Esophagus muscularis mucosa (tissue), 4 donors: ENCODE measurements around the gene FAM3C. TPM values are rescaled to one million over a fixed set of nuclear protein-coding genes. Genes with fewer than 3 reads are reported as not detected.

Experiments used
- DNase-seq: peaks from one replicate; pipeline ENCODE4 v3.0.0-alpha.2; 2017; ENCODE audit errors: extremely low spot score
- H3K27ac ChIP-seq, 4 donors: fragments of 200-600 bp; sonication (generic); replicated peaks in 1 of 4; 1 replicate in 3 of 4; 2 replicates in 1 of 4; pipeline ENCODE4 v1.5.1; 2016 to 2019; ENCODE audit warnings: mild to moderate bottlenecking in 1 of 4
- H3K27me3 ChIP-seq, 4 donors: fragments of 200-600 bp; sonication (generic); one replicate each; pipeline versions ENCODE4 v1.5.1 to v1.6.0; 2016 to 2019
- H3K36me3 ChIP-seq, 4 donors: fragments of 200-600 bp; sonication (generic); one replicate each; pipeline ENCODE4 v1.5.1; 2016 to 2019
- H3K4me1 ChIP-seq, 4 donors: fragments of 200-600 bp; sonication (generic); one replicate each; pipeline ENCODE4 v1.5.1; 2016 to 2019
- H3K4me3 ChIP-seq, 4 donors: fragments of 200-600 bp; sonication (generic); 1 replicate in 2 of 4; 2 replicates in 2 of 4; pipeline ENCODE4 v1.5.1; 2016 to 2019; ENCODE audit warnings: mild to moderate bottlenecking in 4 of 4, moderate library complexity in 1 of 4
- H3K9me3 ChIP-seq, 4 donors: fragments of 200-600 bp; sonication (generic); 1 replicate in 3 of 4; 2 replicates in 1 of 4; pipeline ENCODE4 v1.5.1; 2016 to 2019
- CTCF ChIP-seq, 3 experiments: fragments of 200-600 bp in 2 of 3; fragments of 450-650 bp in 1 of 3; sonication (generic) in 2 of 3; IDR thresholded peaks; one replicate each; pipeline ENCODE4 v1.5.1; 2017 to 2019; ENCODE audit warnings: antibody characterized with exemption in 3 of 3, mild to moderate bottlenecking in 2 of 3, moderate library complexity in 1 of 3
- EP300 ChIP-seq: sonication (generic); formaldehyde crosslinking; IDR thresholded peaks from one replicate; pipeline ENCODE4 v1.6.1; 2017; ENCODE audit warnings: antibody characterized with exemption
- POLR2A ChIP-seq: fragments of 450-650 bp; IDR thresholded peaks from one replicate; pipeline ENCODE4 v1.6.1; 2017; ENCODE audit warnings: antibody characterized with exemption, moderate library complexity, mild to moderate bottlenecking, low read depth
- POLR2AphosphoS5 ChIP-seq, 2 donors: sonication (generic); formaldehyde crosslinking; IDR thresholded peaks; one replicate each; pipeline ENCODE4 v1.6.1; 2017; ENCODE audit warnings: antibody characterized with exemption in 2 of 2
- WGBS: methylation state at CpG from one replicate; pipeline ENCODE4 v1.1.5; 2018; 5-methylcytosine and 5-hydroxymethylcytosine counted together
- intact Hi-C: fragments of 100-400 bp; cut with DNase I; formaldehyde crosslinking; loops from one replicate; pipeline ENCODE4 v1.15.1; 2023
- total RNA-seq, 4 donors: library from RNA; depleted of rRNA; stranded (reverse); fragments of >200 nt; gene quantifications; one replicate each; pipeline versions ENCODE4 v1.1.0 to v1.2.1, GENCODE V29; 2016

FAM3C gene
- total RNA-seq, 4 donors from 2014 or later: 26.6 to 41.9 (median 30.7) TPM

DNA sequence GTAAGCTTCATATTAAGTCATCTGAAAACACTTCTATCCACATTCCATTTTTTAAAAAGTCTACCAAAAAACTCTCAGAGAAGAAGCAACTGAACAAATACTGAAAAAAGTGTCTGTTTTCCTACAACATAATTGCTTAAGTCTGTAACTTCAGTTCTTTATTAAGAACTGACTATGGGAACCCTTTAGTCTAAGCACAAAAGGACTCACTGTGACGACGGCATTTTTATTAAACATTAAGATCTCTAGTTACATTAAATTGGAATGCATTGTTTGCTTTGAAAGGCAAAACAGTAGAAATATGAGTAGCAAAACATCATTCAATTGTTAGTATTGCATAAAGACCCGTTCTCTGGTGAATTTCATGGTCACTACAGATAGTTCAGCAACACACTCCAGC lies 5.8 kb upstream of the FAM3C start:
- Histone ChIP-seq H3K9me3 (no peaks in the 10 kb centered on the region), H3K27me3 (no peaks in the 10 kb centered on the region), H3K27ac (no peak overlapping the region), H3K4me1 (peaks cover 0 to 2% (median 0%) of the 10 kb centered on the region in 4 donors), H3K4me3 (no peak overlapping the region), H3K36me3 (no peaks in the 10 kb centered on the region)
- intact Hi-C loops: no loop called here
- no peak for DNase-seq
- TF ChIP-seq POLR2A (no peak), EP300 (no peak), POLR2AphosphoS5 (IDR thresholded peaks at IDR 0.05) (no peak), CTCF (IDR thresholded peaks at IDR 0.05) (no peak)
- 80% methylated on average over 3 of the region's 3 CpGs for WGBS

GRCh38 chr7:121398246-121398645 lies 2.1 kb upstream of the FAM3C start:
- TF ChIP-seq CTCF (IDR thresholded peaks at IDR 0.05) (no peak), POLR2AphosphoS5 (IDR thresholded peaks at IDR 0.05) (no peak), POLR2A (no peak), EP300 (no peak)
- Histone ChIP-seq H3K27me3 (no peaks in the 10 kb centered on the region), H3K27ac (no peak overlapping the region), H3K4me1 (peaks cover 5 to 24% (median 9%) of the 10 kb centered on the region in 4 donors), H3K4me3 (no peak overlapping the region), H3K36me3 (no peaks in the 10 kb centered on the region), H3K9me3 (no peaks in the 10 kb centered on the region)
- intact Hi-C loops: no loop called here
- no peak for DNase-seq
- WGBS: 88% methylated on average over 5 of the region's 5 CpGs

- no peak for DNase-seq
- Histone ChIP-seq H3K4me1 (peaks cover 5 to 24% (median 9%) of the 10 kb centered on the region in 4 donors), H3K9me3 (no peaks in the 10 kb centered on the region), H3K27ac (no peak overlapping the region), H3K36me3 (no peaks in the 10 kb centered on the region), H3K4me3 (no peak overlapping the region), H3K27me3 (no peaks in the 10 kb centered on the region)
- 90% methylated on average over 2 of the region's 2 CpGs for WGBS
- TF ChIP-seq POLR2A: no peak
- no peak for TF ChIP-seq EP300
- no peak for TF ChIP-seq POLR2AphosphoS5 (IDR thresholded peaks at IDR 0.05)
- no peak for TF ChIP-seq CTCF (IDR thresholded peaks at IDR 0.05)
- intact Hi-C loops: no loop called here
These were observed 1.7 kb upstream of the FAM3C start for GRCh38 chr7:121397822-121398221.

GRCh38 chr7:121397361-121397760 lies 1.3 kb upstream of the FAM3C start:
- Histone ChIP-seq H3K9me3 (no peaks in the 10 kb centered on the region), H3K4me3 (no peak overlapping the region), H3K27ac (no peak overlapping the region), H3K36me3 (no peaks in the 10 kb centered on the region), H3K27me3 (no peaks in the 10 kb centered on the region), H3K4me1 (peaks cover 5 to 24% (median 9%) of the 10 kb centered on the region in 4 donors)
- no peak for DNase-seq
- 93% methylated on average over 3 of the region's 3 CpGs for WGBS
- TF ChIP-seq POLR2AphosphoS5 (IDR thresholded peaks at IDR 0.05): no peak
- TF ChIP-seq CTCF (IDR thresholded peaks at IDR 0.05): no peak
- TF ChIP-seq EP300: no peak
- no peak for TF ChIP-seq POLR2A
- intact Hi-C loops: no loop called here

- H3K4me3 ChIP-seq: peak overlapping the region; percentile 79 to 99 (median 96)
- H3K9me3 ChIP-seq: no peaks in the 10 kb centered on the region
- no peaks in the 10 kb centered on the region for H3K36me3 ChIP-seq
- DNase-seq: no peak
- intact Hi-C loops: loop anchor here (1.0 kb wide), 1 partner anchor 10 kb away; no protein-coding TSS in a partner anchor
- H3K4me1 ChIP-seq: peaks cover 5 to 24% (median 11%) of the 10 kb centered on the region in 4 donors
- TF ChIP-seq EP300 (no peak), POLR2AphosphoS5 (IDR thresholded peaks at IDR 0.05) (no peak), CTCF (IDR thresholded peaks at IDR 0.05) (no peak), POLR2A (no peak)
- peak overlapping the region; percentile 84 to 90 (median 87) for H3K27ac ChIP-seq
- 6% methylated on average over 8 of the region's 30 CpGs for WGBS
- no peaks in the 10 kb centered on the region for H3K27me3 ChIP-seq
These were observed 581 bp downstream of the FAM3C start for GRCh38 chr7:121395494-121395960.
